Common myeloid progenitor, CD34-positive (primary cell): ENCODE measurements around the gene RNH1.
"Not testable (repeated sequence)": the region's sequence is repeated elsewhere in the genome, so short reads cannot be mapped to it uniquely, and the experiment has no call there.

Source experiments
- CTCF ChIA-PET: fragments of 350-600 bp; sonication (Branson Sonifier 250); formaldehyde crosslinking; loops from one replicate; lab custom pipeline; 2021; ENCODE audit warnings: antibody characterized with exemption; lab: Charles Lee
- POLR2A ChIA-PET: fragments of 350-600 bp; sonication (Branson Sonifier 250); formaldehyde crosslinking; loops from one replicate; lab custom pipeline; 2021; ENCODE audit warnings: antibody characterized with exemption; lab: Charles Lee
- DNase-seq, 3 donors: peaks; one replicate each; pipeline versions ENCODE4 v3.0.0 to v3.0.0-alpha.2; 2013
- H3K27ac ChIP-seq, 2 experiments: 1 replicate in 1 of 2; 2 replicates in 1 of 2; pipeline ENCODE4 v1.7.0; 2013; ENCODE audit warnings: inconsistent platforms in 2 of 2, low read length in 2 of 2, mild to moderate bottlenecking in 2 of 2, low read depth in 1 of 2, moderate library complexity in 1 of 2; ENCODE audit not compliant: severe bottlenecking in 2 of 2, insufficient read depth in 1 of 2, poor library complexity in 1 of 2
- H3K27me3 ChIP-seq, 5 experiments: replicated peaks in 2 of 5; 1 replicate in 3 of 5; 2 replicates in 2 of 5; pipeline versions ENCODE4 v1.6.1 to v1.7.0; 2013; ENCODE audit warnings: low read length in 4 of 5, mild to moderate bottlenecking in 2 of 5, moderate library complexity in 2 of 5, inconsistent platforms in 1 of 5; ENCODE audit not compliant: insufficient read depth in 5 of 5, control insufficient read depth in 4 of 5
- H3K36me3 ChIP-seq, 4 experiments: 1 replicate in 2 of 4; 2 replicates in 2 of 4; pipeline versions ENCODE4 v1.6.1 to v1.7.0; 2013; ENCODE audit warnings: low read length in 3 of 4, control low read depth in 1 of 4, mild to moderate bottlenecking in 1 of 4; ENCODE audit not compliant: control insufficient read depth in 4 of 4, insufficient read depth in 4 of 4
- H3K4me1 ChIP-seq, 4 experiments: 1 replicate in 3 of 4; 2 replicates in 1 of 4; pipeline versions ENCODE4 v1.6.1 to v1.7.1; 2013; ENCODE audit warnings: low read length in 3 of 4, mild to moderate bottlenecking in 3 of 4, control low read depth in 1 of 4, inconsistent platforms in 1 of 4, moderate library complexity in 1 of 4; ENCODE audit not compliant: control insufficient read depth in 4 of 4, insufficient read depth in 4 of 4; ENCODE audit errors: control extremely low read depth in 1 of 4
- H3K4me3 ChIP-seq, 7 experiments: 1 replicate in 4 of 7; 2 replicates in 3 of 7; pipeline versions ENCODE4 v1.5.1 to v1.7.0; 2013; ENCODE audit warnings: mild to moderate bottlenecking in 7 of 7, low read length in 6 of 7, moderate library complexity in 6 of 7, inconsistent platforms in 2 of 7, low read depth in 2 of 7, control low read depth in 1 of 7; ENCODE audit not compliant: insufficient read depth in 4 of 7, control insufficient read depth in 1 of 7; ENCODE audit errors: extremely low read depth in 1 of 7
- H3K9me3 ChIP-seq, 5 experiments: 1 replicate in 4 of 5; 2 replicates in 1 of 5; pipeline versions ENCODE4 v1.6.1 to v1.7.1; 2013; ENCODE audit warnings: low read length in 4 of 5, mild to moderate bottlenecking in 2 of 5, inconsistent platforms in 1 of 5, low read depth in 1 of 5, moderate library complexity in 1 of 5; ENCODE audit not compliant: control insufficient read depth in 4 of 5, insufficient read depth in 2 of 5; ENCODE audit errors: control extremely low read depth in 1 of 5
- WGBS: methylation state at CpG from one replicate; pipeline ENCODE4 v1.1.5; 2013; ENCODE audit not compliant: insufficient coverage; 5-methylcytosine and 5-hydroxymethylcytosine counted together

Gene RNH1

DNA sequence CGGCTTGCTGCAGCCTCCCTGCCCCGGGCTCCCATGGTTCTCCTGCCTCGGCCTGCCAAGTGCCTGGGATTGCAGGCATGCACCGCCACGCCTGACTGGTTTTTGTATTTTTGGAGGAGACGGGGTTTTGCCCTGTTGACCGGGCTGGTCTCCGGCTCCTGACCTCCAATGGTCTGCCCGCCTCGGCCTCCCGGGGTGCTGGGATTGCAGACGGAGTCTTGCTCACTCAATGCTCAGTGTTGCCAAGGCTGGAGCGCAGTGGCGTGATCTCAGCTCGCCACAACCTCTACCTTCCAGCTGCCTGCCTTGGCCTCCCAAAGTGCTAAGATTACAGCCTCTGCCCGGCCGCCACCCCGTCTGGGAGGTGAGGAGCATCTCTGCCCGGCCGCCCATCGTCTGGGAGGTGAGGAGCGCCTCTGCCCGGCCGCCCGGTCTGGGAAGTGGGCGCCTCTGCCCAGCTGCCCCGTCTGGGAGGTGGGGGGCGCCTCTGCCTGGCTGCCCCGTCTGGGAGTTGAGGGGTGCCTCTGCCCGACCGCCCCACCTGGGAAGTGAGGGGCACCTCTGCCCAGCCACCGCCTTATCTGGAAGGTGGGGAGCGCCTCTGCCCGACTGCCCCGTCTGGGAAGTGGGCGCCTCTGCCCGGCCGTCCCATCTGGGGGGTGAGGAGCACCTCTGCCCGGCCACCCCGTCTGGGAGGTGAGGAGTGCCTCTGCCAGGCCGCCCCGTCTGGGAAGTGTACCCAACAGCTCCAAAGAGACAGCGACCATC lies 10.1 kb upstream of the RNH1 start:
- DNase-seq, POLR2A ChIA-PET: not testable (repeated sequence)

DNA sequence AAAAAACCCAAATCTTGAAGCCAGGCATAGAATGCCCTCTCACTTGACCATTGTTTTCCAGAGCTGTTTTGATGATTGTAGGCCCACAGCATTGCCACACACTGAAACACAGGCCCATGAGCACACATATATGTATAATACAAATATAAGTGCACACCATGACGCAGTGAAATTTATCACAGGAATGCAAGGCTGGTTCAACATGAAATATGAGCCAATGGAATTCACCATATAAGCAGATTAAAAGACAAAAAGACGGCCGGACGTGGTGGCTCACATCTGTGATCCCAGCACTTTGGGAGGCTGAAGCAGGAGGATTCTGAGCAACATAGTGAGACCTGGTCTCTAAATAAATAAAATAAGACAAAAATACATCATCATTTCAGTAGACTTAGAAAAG lies 9.4 kb upstream of the RNH1 start:
- H3K4me1 ChIP-seq: peaks cover 0 to 4% (median 3%) of the 10 kb centered on the region in 4 experiments
- DNase-seq: no peak
- H3K9me3 ChIP-seq: peaks cover 0 to 6% (median 4%) of the 10 kb centered on the region in 5 experiments
- H3K27me3 ChIP-seq: no peaks in the 10 kb centered on the region
- H3K36me3 ChIP-seq: peaks cover 0 to 5% (median 2%) of the 10 kb centered on the region in 4 experiments
- 100% methylated on average over 1 of the region's 4 CpGs for WGBS
- ChIA-PET POLR2A (no interaction called here), CTCF (interaction anchor here (1.1 to 1.3 kb wide), 2 partner anchors 18 to 111 kb away, joined by 3 to 6 read pairs; no protein-coding TSS in a partner anchor)
- no peak overlapping the region for H3K27ac ChIP-seq
- H3K4me3 ChIP-seq: no peak overlapping the region

More for the DNA sequence above, 10.1 kb upstream of the RNH1 start:
- H3K27ac ChIP-seq, H3K27me3 ChIP-seq, H3K4me1 ChIP-seq, H3K9me3 ChIP-seq, H3K4me3 ChIP-seq, H3K36me3 ChIP-seq: not testable (repeated sequence)
- 98% methylated on average over 40 of the region's 43 CpGs for WGBS
- CTCF ChIA-PET: interaction anchor here (1.1 to 1.5 kb wide), 2 partner anchors 12 to 112 kb away, joined by 3 to 5 read pairs; no protein-coding TSS in a partner anchor

- no peak for DNase-seq
- Histone ChIP-seq H3K27ac (no peak overlapping the region), H3K4me1 (peaks cover 0 to 4% (median 3%) of the 10 kb centered on the region in 4 experiments), H3K9me3 (peaks cover 0 to 6% (median 4%) of the 10 kb centered on the region in 5 experiments), H3K36me3 (peaks cover 0 to 5% (median 3%) of the 10 kb centered on the region in 4 experiments), H3K27me3 (no peaks in the 10 kb centered on the region), H3K4me3 (no peak overlapping the region)
- POLR2A ChIA-PET: no interaction called here
- WGBS: 100% methylated on average over 6 of the region's 6 CpGs
- CTCF ChIA-PET: interaction anchor here (1.3 kb wide), 1 partner anchor 17 kb away, joined by 6 read pairs; no protein-coding TSS in a partner anchor
These were observed 8.1 kb upstream of the RNH1 start for GRCh38 chr11:515131-515530.

GRCh38 chr11:514606-515005 lies 7.6 kb upstream of the RNH1 start:
- ChIA-PET CTCF (interaction anchor here (1.0 kb wide), 2 partner anchors 63 to 66 kb away, joined by 3 to 4 read pairs; no protein-coding TSS in a partner anchor), POLR2A (no interaction called here)
- WGBS: 96% methylated on average over 9 of the region's 10 CpGs

DNA sequence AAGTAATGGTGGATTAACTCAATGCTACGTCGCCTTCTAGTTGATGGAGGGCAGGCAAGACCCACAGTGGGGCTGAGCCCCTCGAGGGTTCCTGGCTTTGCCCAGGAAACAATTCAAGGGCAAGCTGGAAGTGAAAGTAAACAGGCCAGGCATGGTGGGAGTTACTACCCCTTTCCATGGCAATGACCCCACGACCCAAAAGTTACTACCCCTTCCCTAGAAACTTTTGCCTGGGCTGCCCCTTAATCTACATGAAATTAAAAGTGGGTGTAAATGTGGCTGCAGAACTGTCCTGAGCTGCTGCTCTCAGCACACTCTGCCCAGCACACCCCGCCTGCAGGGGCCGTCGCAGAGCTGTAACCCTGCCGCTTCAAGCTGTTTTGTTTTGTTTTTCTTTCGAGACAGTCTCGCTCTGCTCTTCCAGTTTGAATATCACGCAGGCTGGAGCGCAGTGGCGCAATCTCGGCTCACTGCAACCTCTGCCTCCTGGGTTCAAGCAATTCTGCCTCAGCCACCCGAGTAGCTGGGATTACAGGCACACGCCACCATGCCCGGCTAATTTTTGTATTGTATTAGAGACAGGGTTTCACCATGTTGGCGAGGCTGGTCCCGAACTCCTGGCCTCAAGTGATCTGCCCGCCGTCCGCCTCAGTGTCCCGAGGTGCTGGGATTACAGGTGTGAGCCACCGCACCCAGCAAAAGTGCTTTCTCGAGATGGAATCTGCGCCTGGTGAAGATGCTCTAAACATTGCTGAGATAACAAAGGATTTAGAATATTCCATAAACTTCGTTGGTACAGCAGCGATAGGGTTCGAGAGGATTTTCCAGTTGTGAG lies 5.9 kb upstream of the RNH1 start:
- 93% methylated on average over 24 of the region's 29 CpGs for WGBS
- CTCF ChIA-PET: no interaction called here
- H3K36me3 ChIP-seq: peaks cover 0 to 10% (median 8%) of the 10 kb centered on the region in 4 experiments
- POLR2A ChIA-PET: no interaction called here
- H3K4me3 ChIP-seq: no peak overlapping the region
- H3K27me3 ChIP-seq: no peaks in the 10 kb centered on the region
- H3K9me3 ChIP-seq: peaks cover 0 to 6% (median 4%) of the 10 kb centered on the region in 5 experiments
- no peak for DNase-seq
- no peak overlapping the region for H3K27ac ChIP-seq
- H3K4me1 ChIP-seq: peaks cover 0 to 3% (median under 1%) of the 10 kb centered on the region in 4 experiments

More at GRCh38 chr11:514606-515005, 7.6 kb upstream of the RNH1 start:
- Histone ChIP-seq H3K9me3 (peaks cover 0 to 6% (median 4%) of the 10 kb centered on the region in 5 experiments), H3K4me1 (peaks cover 0 to 4% (median 3%) of the 10 kb centered on the region in 4 experiments), H3K27me3 (no peaks in the 10 kb centered on the region), H3K27ac (no peak overlapping the region), H3K36me3 (peaks cover 0 to 10% (median 6%) of the 10 kb centered on the region in 4 experiments), H3K4me3 (no peak overlapping the region)
- DNase-seq: no peak

- Histone ChIP-seq H3K9me3 (no peaks in the 10 kb centered on the region), H3K4me3 (no peak overlapping the region), H3K4me1 (peaks cover 3 to 34% (median 32%) of the 10 kb centered on the region in 4 experiments), H3K36me3 (peaks cover 0 to 9% (median 5%) of the 10 kb centered on the region in 4 experiments), H3K27me3 (peaks cover 0 to 2% (median 0%) of the 10 kb centered on the region in 5 experiments), H3K27ac (no peak overlapping the region)
- no peak for DNase-seq
- POLR2A ChIA-PET: no interaction called here
- CTCF ChIA-PET: interaction anchor here (1.1 to 1.5 kb wide), 4 partner anchors 9 to 60 kb away, joined by 3 to 7 read pairs (median 3); no protein-coding TSS in a partner anchor
- 88% methylated on average over 2 of the region's 5 CpGs for WGBS
These were observed 1.9 kb upstream of the RNH1 start for GRCh38 chr11:508956-509355.
